SK-MEL-5 (cell line): ENCODE results near the gene NEUROG3. TPM values are rescaled to one million over a fixed set of nuclear protein-coding genes. Genes with fewer than 3 reads are reported as not detected.

Experiments used
- DNase-seq: peaks from one replicate; pipeline ENCODE4 v3.0.0-alpha.2; 2016; ENCODE audit warnings: low read depth, low spot score
- in situ Hi-C: cut with HindIII; loops from 2 replicates; pipeline ENCODE4 v1.10.0; 2016; ENCODE audit warnings: low sequenced_read_pairs, high pct_unique_total_duplicates, low pct_unique_long_range_greater_than_20kb
- total RNA-seq: library from RNA; depleted of rRNA; stranded (reverse); fragments of >200 nt; shearing (Covaris generic); gene quantifications from 2 replicates; pipeline ENCODE4 v1.2.3, GENCODE V29; 2014

The NEUROG3 gene
- total RNA-seq, 1 experiment from 2014 or later: not detected

DNA sequence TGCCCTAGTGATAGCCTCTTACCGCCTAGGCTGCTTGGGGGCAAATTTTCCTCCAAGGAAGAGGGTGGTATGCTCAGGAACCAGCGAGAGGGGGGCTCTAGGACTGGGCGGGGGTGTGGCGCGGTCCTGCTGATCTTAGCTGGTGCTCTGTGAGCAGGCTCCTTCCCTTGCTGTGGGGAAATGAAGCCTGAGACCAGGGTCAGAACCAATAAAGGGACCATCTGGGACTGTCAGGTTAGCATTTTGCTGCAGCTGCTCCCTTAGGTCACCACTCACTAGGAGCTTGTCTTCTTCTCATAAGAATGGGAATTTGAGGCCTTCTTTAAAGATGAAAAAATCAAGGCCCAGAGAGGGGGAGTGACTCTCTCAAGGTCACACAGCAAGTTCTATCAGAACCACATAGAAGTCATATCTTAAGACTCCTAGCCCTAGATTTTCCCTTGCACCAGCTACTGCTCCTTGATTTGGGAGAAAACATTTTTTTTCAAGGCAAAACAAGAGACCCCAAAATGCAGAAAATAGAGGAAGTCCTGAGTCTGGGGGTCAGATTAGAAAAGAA, 2.0 kb upstream of the NEUROG3 start:
- no peak for DNase-seq
- in situ Hi-C loops: no loop called here

DNA sequence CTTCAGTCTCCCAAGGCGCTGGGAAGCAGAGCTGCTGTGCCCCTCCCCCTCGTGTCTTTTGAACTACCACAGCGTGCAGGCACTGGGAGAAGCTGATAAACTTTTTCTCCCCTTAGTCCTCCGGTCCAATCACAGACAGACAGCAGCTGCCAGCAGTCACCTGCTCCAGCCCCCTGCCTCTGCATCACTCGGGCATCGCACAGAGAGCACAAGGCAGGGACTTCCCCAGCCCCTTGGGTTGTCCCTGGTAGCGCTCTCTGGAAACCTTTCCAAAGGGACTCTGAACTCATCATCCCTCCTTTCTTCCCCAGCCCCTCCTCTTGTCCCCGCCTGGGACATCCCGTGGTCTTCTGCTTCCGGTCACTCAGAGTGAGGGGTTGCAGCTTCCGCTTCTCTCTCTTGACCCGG, 1.4 kb upstream of the NEUROG3 start:
- in situ Hi-C loops: no loop called here
- DNase-seq: no peak

GRCh38 chr10:69572159-69573055, 815 bp downstream of the NEUROG3 start:
- in situ Hi-C loops: no loop called here
- no peak for DNase-seq

DNA sequence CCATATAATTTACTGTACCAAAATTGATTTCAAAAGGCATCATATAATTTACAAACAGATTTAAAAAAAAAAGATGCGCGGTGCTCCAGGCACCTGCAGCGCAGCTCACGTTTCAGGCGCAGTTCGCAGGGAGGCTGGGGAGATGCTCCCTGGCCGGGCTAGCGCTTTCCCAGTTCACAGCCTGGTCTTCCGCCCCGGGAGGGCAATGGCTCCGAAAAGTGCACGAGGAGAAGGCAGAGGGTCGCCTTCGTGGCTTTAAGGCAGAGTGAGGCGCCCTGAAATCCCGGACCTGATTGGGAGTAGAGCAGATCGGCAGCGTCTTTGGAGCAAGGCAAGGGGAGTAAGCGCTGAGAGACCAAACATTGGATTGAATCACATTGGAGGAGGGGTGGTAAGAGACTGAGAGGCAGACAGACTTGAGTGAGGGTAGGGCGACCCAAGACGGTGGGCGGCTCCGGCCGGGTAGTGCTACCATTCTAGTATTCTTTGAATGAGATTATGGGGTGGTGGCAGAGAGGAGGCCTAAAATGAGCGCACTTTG, 1.5 kb downstream of the NEUROG3 start:
- DNase-seq: no peak
- in situ Hi-C loops: no loop called here

- in situ Hi-C loops: no loop called here
- no peak for DNase-seq
These were observed 3.0 kb downstream of the NEUROG3 start for GRCh38 chr10:69570050-69570816.

GRCh38 chr10:69569396-69569934, 3.8 kb downstream of the NEUROG3 start:
- in situ Hi-C loops: no loop called here

DNA sequence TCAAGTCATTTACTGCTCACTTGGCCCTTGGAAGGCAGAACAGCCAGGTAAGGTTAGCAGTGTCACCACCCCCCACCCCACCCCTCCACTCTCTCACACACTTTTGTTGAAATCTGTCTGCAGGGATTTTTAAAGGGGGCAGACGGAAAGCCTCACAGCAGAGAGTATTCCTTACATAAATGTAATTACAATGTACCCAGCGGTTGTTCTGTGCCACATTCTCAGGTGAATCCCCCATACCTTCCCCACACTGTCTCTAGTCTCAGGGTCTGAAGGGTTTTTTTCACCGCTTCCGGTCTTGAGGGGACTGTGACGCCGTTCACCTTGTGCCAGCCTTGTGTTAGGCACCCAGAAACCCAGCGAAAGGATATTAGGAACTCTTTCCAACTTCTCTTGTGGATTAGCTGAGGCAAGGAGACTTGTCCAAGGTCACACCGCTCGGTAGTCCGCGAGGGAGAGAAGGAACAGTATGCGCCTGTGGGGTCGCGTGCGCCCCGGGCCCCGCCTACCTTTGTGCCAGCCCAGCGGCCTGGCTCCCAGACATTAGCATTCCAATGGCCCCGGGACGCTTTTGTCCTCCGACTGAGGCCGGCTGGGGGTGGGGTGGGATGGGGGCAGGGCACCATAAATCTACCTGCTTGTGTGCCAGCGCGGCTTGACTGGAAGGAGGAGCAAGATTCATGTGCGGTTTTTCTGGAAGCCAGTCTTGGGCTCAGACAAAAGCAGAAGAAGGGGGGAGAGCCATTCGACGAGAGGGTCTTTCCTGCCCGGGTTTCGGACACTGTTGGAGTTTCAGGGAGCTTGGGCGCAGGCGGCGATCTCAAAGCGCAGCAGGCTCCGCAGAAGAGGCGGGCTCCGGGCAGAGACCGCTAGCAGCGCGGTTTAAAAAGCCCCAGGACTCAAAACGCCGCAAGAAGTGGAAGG, 4.5 kb downstream of the NEUROG3 start:
- in situ Hi-C loops: no loop called here
- DNase-seq: no peak

More at GRCh38 chr10:69569396-69569934, 3.8 kb downstream of the NEUROG3 start:
- no peak for DNase-seq

GRCh38 chr10:69567920-69568319, 5.3 kb downstream of the NEUROG3 start:
- peak; percentile 28 for DNase-seq
- in situ Hi-C loops: no loop called here

DNA sequence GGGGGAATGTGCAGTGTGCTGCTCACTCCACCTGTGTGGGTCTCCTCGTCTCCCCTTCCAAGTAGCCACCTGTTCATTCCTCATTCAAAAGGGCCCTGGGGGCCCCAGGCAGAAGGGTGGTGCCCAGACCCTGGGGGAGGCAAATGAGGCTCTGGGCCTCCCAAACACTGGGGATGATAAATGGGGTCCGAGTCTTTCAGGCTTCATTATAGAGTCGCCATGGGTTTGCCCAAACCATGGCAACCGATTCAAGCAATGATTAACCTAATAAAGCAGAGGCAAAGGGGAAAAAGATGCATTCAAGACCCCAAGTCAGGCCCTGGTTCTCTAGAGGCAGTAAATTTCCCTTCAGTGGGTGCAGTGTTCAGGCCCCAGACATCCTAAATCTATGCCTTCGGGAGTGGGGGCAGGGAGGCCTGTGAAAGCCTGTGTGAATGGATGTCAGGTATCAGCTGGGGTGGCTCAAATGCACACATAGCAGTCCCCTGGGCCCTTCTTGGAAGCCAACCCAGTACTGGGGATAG, 10.4 kb downstream of the NEUROG3 start:
- DNase-seq: no peak
- in situ Hi-C loops: no loop called here

DNA sequence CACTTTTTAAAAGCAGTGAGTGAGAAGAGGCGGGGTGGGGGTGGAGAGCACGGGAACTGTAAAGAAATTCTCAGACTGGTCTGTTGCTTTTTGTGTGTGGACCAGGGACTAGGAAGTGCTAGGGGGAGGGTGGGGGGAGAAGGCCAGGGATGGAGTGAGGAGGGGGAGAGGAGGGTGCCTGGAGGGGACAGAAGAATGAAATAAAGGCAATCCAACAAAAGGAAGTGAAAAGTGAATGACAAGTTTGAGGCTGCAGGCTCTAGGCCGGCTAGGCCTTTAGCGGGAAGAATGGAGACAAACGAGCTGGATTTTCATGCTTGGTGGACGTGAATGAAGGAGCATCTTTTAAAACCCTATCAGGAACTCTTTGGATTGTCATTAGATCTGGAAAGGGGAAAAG, 13.7 kb downstream of the NEUROG3 start:
- in situ Hi-C loops: no loop called here
- no peak for DNase-seq

DNA sequence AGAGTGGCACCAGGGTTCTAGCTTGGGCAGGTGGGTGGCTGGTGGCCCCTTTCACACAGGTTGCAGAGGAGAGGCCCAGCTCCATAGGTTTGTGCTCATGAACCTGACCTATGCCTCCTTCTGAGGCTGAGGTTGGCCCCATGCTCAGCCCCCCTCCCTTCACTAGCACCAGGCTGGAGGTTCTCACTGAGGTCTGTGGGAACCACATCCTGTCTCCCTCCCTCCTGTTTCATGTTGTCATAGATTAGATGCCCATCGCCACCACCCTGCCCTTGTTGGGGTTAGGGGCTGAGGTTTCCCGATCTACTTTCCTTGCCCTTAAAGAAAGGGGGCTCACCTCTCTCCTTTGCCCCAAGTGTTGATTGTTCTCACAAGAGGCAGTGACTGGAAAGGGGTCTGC, 14.7 kb downstream of the NEUROG3 start:
- in situ Hi-C loops: no loop called here
- no peak for DNase-seq

DNA sequence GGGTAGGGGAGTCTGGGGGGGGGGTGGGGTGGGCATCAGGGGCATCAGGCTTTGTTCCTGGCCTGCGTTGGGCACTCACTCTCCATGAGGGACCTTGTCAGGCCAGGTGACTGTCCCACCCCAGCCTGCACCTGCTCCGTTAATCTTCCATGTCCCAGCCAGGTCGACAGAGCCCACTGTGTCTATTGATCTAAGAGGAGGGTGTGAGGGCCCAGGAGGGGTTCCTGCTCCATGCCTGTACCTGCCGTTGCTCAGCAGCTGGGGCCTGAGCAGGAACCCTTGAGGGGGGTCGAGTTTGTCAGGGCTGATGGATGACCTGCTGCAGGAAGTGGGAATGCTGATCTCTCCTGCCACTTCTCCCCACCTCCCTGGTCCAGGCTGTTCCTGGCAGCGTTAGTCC, 18.6 kb downstream of the NEUROG3 start:
- in situ Hi-C loops: no loop called here

DNA sequence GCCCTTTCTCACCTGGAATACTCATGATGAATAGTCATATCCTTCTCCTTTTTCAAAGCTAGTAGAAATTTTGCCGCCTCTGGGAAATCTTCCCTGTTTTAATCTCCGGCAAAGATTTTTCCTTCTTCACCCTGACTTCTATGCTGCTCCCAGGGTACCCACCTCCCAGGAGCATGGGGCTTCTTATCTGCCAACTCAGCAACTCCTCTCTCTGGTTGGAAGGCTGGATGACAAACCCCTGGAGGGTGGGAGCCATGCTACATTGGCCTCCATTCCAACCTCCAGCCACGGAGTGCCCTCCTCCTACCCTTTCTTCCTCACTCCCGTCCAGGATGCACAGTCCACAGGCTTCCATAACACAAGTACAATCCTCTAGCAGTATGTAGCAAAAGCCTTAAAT, 19.9 kb downstream of the NEUROG3 start:
- in situ Hi-C loops: no loop called here
- no peak for DNase-seq

More for the DNA sequence above, 18.6 kb downstream of the NEUROG3 start:
- DNase-seq: no peak

DNA sequence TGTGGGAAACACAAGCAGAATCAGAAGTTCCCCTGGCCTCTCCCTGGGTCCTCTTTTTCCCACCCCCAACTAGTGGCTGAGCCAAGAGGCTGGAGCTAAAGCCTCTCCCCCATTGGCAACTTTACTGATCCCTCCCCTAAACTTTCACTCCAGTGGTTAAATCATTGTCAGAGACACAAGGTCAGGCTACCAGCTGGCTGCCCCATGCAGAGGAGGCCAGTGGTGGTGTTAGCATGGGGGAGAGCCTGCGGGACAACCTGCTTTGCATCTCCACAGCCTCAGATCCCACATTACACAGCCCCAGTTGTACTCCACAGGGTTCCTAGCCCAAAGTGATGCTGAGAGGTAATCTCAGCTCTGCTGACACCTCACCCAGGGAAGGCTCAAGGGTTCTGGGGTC, 21.0 kb downstream of the NEUROG3 start:
- no peak for DNase-seq
- in situ Hi-C loops: no loop called here

DNA sequence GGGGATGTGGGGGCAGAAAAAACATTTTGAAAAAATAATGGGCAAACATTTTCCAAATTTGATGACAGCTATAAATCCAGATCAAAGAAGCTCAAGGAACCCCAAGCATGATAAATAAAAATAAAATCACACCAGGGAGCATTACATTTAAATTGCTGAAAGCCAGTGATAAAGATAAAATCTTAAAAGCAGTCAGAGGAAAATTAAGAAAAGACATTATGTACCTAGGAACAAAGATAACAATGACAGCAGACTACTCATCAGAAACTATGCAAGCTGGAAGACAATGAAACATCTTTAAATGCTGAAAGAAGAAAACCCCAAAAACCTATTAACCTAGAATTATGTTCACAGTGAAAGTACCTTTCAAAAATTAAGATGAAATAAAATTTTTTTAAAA, 23.3 kb downstream of the NEUROG3 start:
- no peak for DNase-seq
- in situ Hi-C loops: no loop called here

DNA sequence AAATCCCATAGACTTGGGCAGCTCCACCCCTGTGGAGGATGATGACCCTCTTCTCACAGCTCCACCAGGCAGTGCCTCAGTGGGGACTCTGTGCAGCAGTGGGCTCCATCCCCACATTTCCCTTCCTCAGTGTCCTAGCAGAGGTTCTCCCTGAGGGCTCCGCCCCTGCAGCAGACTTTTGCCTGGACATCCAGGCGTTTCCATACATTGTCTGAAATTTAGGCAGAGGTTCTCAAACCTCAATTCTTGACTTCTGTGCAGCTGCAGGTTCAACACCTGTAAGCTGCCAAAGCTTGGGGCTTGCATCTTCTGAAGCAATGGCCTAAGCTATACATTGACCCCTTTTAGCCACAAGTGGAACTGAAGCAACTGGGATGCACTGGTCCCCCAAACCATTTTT, 31.8 kb downstream of the NEUROG3 start:
- in situ Hi-C loops: no loop called here
- no peak for DNase-seq

DNA sequence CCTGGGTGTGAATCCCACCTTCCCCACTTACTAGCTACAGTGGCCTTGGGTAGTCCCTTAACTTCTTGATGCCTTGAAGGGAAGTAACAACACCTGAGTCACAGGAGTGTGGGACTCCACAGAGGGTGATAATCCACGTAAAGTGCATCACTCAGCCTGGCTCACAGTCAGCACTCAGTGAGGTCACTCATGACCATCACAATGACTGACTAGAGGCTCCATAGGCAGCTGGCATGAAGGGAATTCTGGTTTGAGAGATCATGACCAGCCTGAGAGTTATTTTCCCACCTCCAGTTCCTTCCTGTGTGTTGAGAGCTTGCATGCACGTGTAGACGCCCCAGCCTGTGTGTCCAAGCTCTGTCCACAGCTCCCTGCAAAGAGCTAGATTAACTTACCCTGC, 34.8 kb downstream of the NEUROG3 start:
- DNase-seq: no peak
- in situ Hi-C loops: no loop called here
